Omental fat pad (tissue), 4 donors: ENCODE results near the gene DMPK. TPM values are rescaled to one million over a fixed set of nuclear protein-coding genes. Genes with fewer than 3 reads are reported as not detected.

Experiments used
- ATAC-seq: fragments of 150-250 bp; one replicate; pipeline ENCODE4 v1.9.1; 2016; ENCODE audit warnings: mild to moderate bottlenecking, moderate library complexity; ENCODE audit not compliant: low FRiP score
- DNase-seq: peaks from one replicate; pipeline ENCODE4 v3.0.0-alpha.2; 2019; ENCODE audit warnings: low spot score
- CTCF ChIP-seq, 3 donors: fragments of 450-650 bp; IDR thresholded peaks; one replicate each; pipeline ENCODE4 v1.5.1; 2016 to 2017; ENCODE audit warnings: antibody characterized with exemption in 3 of 3, mild to moderate bottlenecking in 3 of 3, moderate library complexity in 2 of 3
- total RNA-seq, 4 donors: library from RNA; depleted of rRNA; stranded (reverse); fragments of >200 nt; gene quantifications; one replicate each; pipeline ENCODE4 v1.1.0, GENCODE V29; 2016

DMPK gene
- total RNA-seq, 4 donors from 2014 or later: 9.4 to 30.1 (median 23.2) TPM

- DNase-seq (no peak), ATAC-seq (no peak)
- no peak for TF ChIP-seq CTCF (IDR thresholded peaks at IDR 0.05)
These were observed 3.7 kb upstream of the DMPK start for GRCh38 chr19:45785781-45786532.

- DNase-seq (no peak), ATAC-seq (no peak)
- no peak for TF ChIP-seq CTCF (IDR thresholded peaks at IDR 0.05)
These were observed 2.8 kb upstream of the DMPK start for GRCh38 chr19:45785097-45785496.

- no peak for DNase-seq
- no peak for ATAC-seq
- TF ChIP-seq CTCF (IDR thresholded peaks at IDR 0.05): no peak
These were observed 1.8 kb upstream of the DMPK start for GRCh38 chr19:45784096-45784495.

GRCh38 chr19:45782820-45783785, 813 bp upstream of the DMPK start:
- TF ChIP-seq CTCF (IDR thresholded peaks at IDR 0.05): no peak
- DNase-seq (no peak), ATAC-seq (peak; percentile 17)

GRCh38 chr19:45781214-45782161, 802 bp downstream of the DMPK start:
- no peak for DNase-seq
- TF ChIP-seq CTCF (IDR thresholded peaks at IDR 0.05): no peak
- ATAC-seq: peak; percentile 35

GRCh38 chr19:45780448-45781213, 1.7 kb downstream of the DMPK start:
- no peak for DNase-seq
- TF ChIP-seq CTCF (IDR thresholded peaks at IDR 0.05): no peak
- ATAC-seq: no peak
